Aorta (tissue), 5 donors: ENCODE results near the gene ACSL5. TPM values are rescaled to one million over a fixed set of nuclear protein-coding genes. Genes with fewer than 3 reads are reported as not detected.

Experiments used
- ATAC-seq: fragments of 200-7000 bp; cut with Tn5 transposase; one replicate; pipeline ENCODE4 v1.9.1; 2022; ENCODE audit warnings: moderate library complexity; ENCODE audit not compliant: low FRiP score
- DNase-seq, 2 donors: peaks; one replicate each; pipeline ENCODE4 v3.0.0-alpha.2; 2020
- H3K27ac ChIP-seq, 2 donors: one replicate each; pipeline ENCODE4 v1.5.1; 2013; ENCODE audit warnings: low read length in 2 of 2, mild to moderate bottlenecking in 2 of 2, moderate library complexity in 2 of 2, control low read depth in 1 of 2, inconsistent platforms in 1 of 2, low read depth in 1 of 2
- H3K27me3 ChIP-seq, 2 donors: one replicate each; pipeline ENCODE4 v1.6.1; 2013; ENCODE audit warnings: control low read depth in 1 of 2, low read length in 1 of 2, mild to moderate bottlenecking in 1 of 2, moderate library complexity in 1 of 2; ENCODE audit not compliant: insufficient read depth in 2 of 2, control insufficient read depth in 1 of 2
- H3K36me3 ChIP-seq, 2 donors: one replicate each; pipeline ENCODE4 v1.6.1; 2013; ENCODE audit warnings: control low read depth in 1 of 2, low read length in 1 of 2, mild to moderate bottlenecking in 1 of 2; ENCODE audit not compliant: insufficient read depth in 2 of 2, control insufficient read depth in 1 of 2
- H3K4me1 ChIP-seq, 2 donors: one replicate each; pipeline ENCODE4 v1.6.1; 2013; ENCODE audit warnings: low read length in 2 of 2, control low read depth in 1 of 2, mild to moderate bottlenecking in 1 of 2, moderate library complexity in 1 of 2; ENCODE audit not compliant: insufficient read depth in 2 of 2, control insufficient read depth in 1 of 2
- H3K4me3 ChIP-seq, 2 donors: one replicate each; pipeline ENCODE4 v1.5.1; 2013; ENCODE audit warnings: low read length in 2 of 2, control low read depth in 1 of 2, mild to moderate bottlenecking in 1 of 2
- H3K9me3 ChIP-seq: one replicate; pipeline ENCODE4 v1.6.1; 2013; ENCODE audit warnings: mild to moderate bottlenecking, low read length; ENCODE audit not compliant: control insufficient read depth
- WGBS, 2 donors: extraction: QIAGEN DNeasy Blood & Tissue Kit; methylation state at CpG; one replicate each; pipeline ENCODE4 v1.1.7; 2013; 5-methylcytosine and 5-hydroxymethylcytosine counted together
- intact Hi-C, 2 donors: fragments of 100-400 bp; cut with DNase I; formaldehyde crosslinking; loops; one replicate each; pipeline versions ENCODE4 v1.14.2 to v1.15.0; 2022
- long read RNA-seq, 2 donors: library from polyadenylated mRNA; unstranded; transcript quantifications; one replicate each; pipeline ENCODE4 v2.0.0, GENCODE V29; 2020 to 2021
- polyA plus RNA-seq, 2 donors: library from polyadenylated mRNA; stranded (reverse); fragments of 200-250 nt; gene quantifications; one replicate each; pipeline ENCODE4 v1.2.3, GENCODE V29; 2013
- total RNA-seq, 2 donors: library from RNA; stranded (reverse); fragmentation: NEBNext Ultra II Directional; extraction: Animal tissue kit (Norgen Biotek cat#: 25700); gene quantifications; one replicate each; pipeline ENCODE4 v1.2.1, GENCODE V29; 2021
- donor health status: healthy with polysubstance abuse.
- donor health status: Bipolar disorder and iron deficiency.
- donor health status: DM: no; HTN: no; CAD: no.
- donor health status: DM: no; HTN: no; CAD: no.
- donor health status: DM: yes; HTN: yes; CAD: no.

Gene ACSL5
- total RNA-seq: 10 to 100 TPM; 13.4 to 18.4 TPM
- 10 to 100 TPM in 1 of 2 donors, under 1 TPM in 1; 0.92 to 18.7 TPM for polyA plus RNA-seq
- long read RNA-seq, donor 1, transcript ACSL5-203 (21 exons, 3,353 nt): major isoform, 14 of 29 reads
- long read RNA-seq, donor 1, partial matches to known transcripts: 10 of 29 reads
- long read RNA-seq, donor 1, other reads (novel, unspliced or antisense): 2 of 29 reads
- long read RNA-seq, donor 2, transcript ACSL5-203 (21 exons, 3,353 nt): major isoform, 11 of 13 reads
- long read RNA-seq, donor 2, partial matches to known transcripts: 1 of 13 reads
- long read RNA-seq, donor 2, other reads (novel, unspliced or antisense): 1 of 13 reads

GRCh38 chr10:112373912-112374338 is at the start of gene ACSL5:
Gene ACSL5 (plus strand): TSS chr10:112374116. CDS start chr10:112394947, 20,831 bp downstream.
- H3K4me1 ChIP-seq: no peaks in the 10 kb centered on the region
- no peaks in the 10 kb centered on the region for H3K9me3 ChIP-seq
- intact Hi-C loops: no loop called here
- H3K27me3 ChIP-seq: no peaks in the 10 kb centered on the region
- no peak for DNase-seq
- H3K4me3 ChIP-seq: no peak within 1 kb of the TSS
- ATAC-seq: no peak
- 77 to 85% methylated on average over 4 of the region's 4 CpGs for WGBS, 2 donors
- no peak within 1 kb of the TSS for H3K27ac ChIP-seq
- no peaks in the 10 kb centered on the region for H3K36me3 ChIP-seq

- Histone ChIP-seq H3K36me3 (no peaks in the 10 kb centered on the region), H3K27me3 (no peaks in the 10 kb centered on the region), H3K27ac (no peak overlapping the region), H3K4me1 (no peaks in the 10 kb centered on the region), H3K9me3 (no peaks in the 10 kb centered on the region), H3K4me3 (no peak overlapping the region)
- ATAC-seq (no peak), DNase-seq (no peak)
- WGBS, 2 donors: 90 to 95% methylated on average over 3 of the region's 3 CpGs
- intact Hi-C loops: no loop called here
Measured at GRCh38 chr10:112327678-112328077, 46.2 kb upstream of the ACSL5 start.

GRCh38 chr10:112330162-112330561 is 43.8 kb upstream of the ACSL5 start:
- intact Hi-C loops: no loop called here
- Histone ChIP-seq H3K36me3 (no peaks in the 10 kb centered on the region), H3K27me3 (no peaks in the 10 kb centered on the region), H3K4me1 (no peaks in the 10 kb centered on the region), H3K9me3 (no peaks in the 10 kb centered on the region), H3K27ac (no peak overlapping the region), H3K4me3 (no peak overlapping the region)
- WGBS, 2 donors: 19 to 20% methylated on average over 4 of the region's 4 CpGs
- DNase-seq (no peak), ATAC-seq (no peak)

GRCh38 chr10:112330607-112331160 is 43.2 kb upstream of the ACSL5 start:
- H3K4me3 ChIP-seq: no peak overlapping the region
- no peaks in the 10 kb centered on the region for H3K9me3 ChIP-seq
- no peaks in the 10 kb centered on the region for H3K4me1 ChIP-seq
- no peak overlapping the region for H3K27ac ChIP-seq
- 6 to 22% methylated on average over 1 of the region's 1 CpG for WGBS, 2 donors
- H3K36me3 ChIP-seq: no peaks in the 10 kb centered on the region
- ATAC-seq (no peak), DNase-seq (no peak)
- intact Hi-C loops: no loop called here
- no peaks in the 10 kb centered on the region for H3K27me3 ChIP-seq

- H3K36me3 ChIP-seq: no peaks in the 10 kb centered on the region
- no peak for DNase-seq
- H3K27ac ChIP-seq: no peak overlapping the region
- ATAC-seq: no peak
- no peaks in the 10 kb centered on the region for H3K4me1 ChIP-seq
- no peak overlapping the region for H3K4me3 ChIP-seq
- 93% methylated on average over 3 of the region's 3 CpGs for WGBS, 2 donors
- no peaks in the 10 kb centered on the region for H3K9me3 ChIP-seq
- H3K27me3 ChIP-seq: no peaks in the 10 kb centered on the region
- intact Hi-C loops: no loop called here
Measured at GRCh38 chr10:112332022-112332421, 41.9 kb upstream of the ACSL5 start.

- DNase-seq (no peak), ATAC-seq (no peak)
- H3K36me3 ChIP-seq: no peaks in the 10 kb centered on the region
- intact Hi-C loops: no loop called here
- no peaks in the 10 kb centered on the region for H3K27me3 ChIP-seq
- H3K4me3 ChIP-seq: no peak overlapping the region
- no peaks in the 10 kb centered on the region for H3K9me3 ChIP-seq
- no peaks in the 10 kb centered on the region for H3K4me1 ChIP-seq
- WGBS, 2 donors: 45 to 48% methylated on average over 5 of the region's 5 CpGs
- no peak overlapping the region for H3K27ac ChIP-seq
Measured at GRCh38 chr10:112332509-112333228, 41.2 kb upstream of the ACSL5 start.

- no peak overlapping the region for H3K4me3 ChIP-seq
- no peaks in the 10 kb centered on the region for H3K27me3 ChIP-seq
- no peak overlapping the region for H3K27ac ChIP-seq
- intact Hi-C loops: no loop called here
- 78 to 86% methylated on average over 4 of the region's 4 CpGs for WGBS, 2 donors
- no peaks in the 10 kb centered on the region for H3K36me3 ChIP-seq
- no peaks in the 10 kb centered on the region for H3K4me1 ChIP-seq
- no peak for DNase-seq
- no peaks in the 10 kb centered on the region for H3K9me3 ChIP-seq
- no peak for ATAC-seq
Measured at GRCh38 chr10:112333452-112333851, 40.5 kb upstream of the ACSL5 start.

- H3K4me3 ChIP-seq: no peak overlapping the region
- DNase-seq (no peak), ATAC-seq (no peak)
- intact Hi-C loops: no loop called here
- no peaks in the 10 kb centered on the region for H3K4me1 ChIP-seq
- H3K27ac ChIP-seq: no peak overlapping the region
- no peaks in the 10 kb centered on the region for H3K36me3 ChIP-seq
- no peaks in the 10 kb centered on the region for H3K9me3 ChIP-seq
- no peaks in the 10 kb centered on the region for H3K27me3 ChIP-seq
- 44 to 48% methylated on average over 5 of the region's 5 CpGs for WGBS, 2 donors
Measured at GRCh38 chr10:112335111-112335867, 38.6 kb upstream of the ACSL5 start.
